Measurements from ENCODE around the gene ERMAP.

- TF ChIP-seq, protein P1, sequence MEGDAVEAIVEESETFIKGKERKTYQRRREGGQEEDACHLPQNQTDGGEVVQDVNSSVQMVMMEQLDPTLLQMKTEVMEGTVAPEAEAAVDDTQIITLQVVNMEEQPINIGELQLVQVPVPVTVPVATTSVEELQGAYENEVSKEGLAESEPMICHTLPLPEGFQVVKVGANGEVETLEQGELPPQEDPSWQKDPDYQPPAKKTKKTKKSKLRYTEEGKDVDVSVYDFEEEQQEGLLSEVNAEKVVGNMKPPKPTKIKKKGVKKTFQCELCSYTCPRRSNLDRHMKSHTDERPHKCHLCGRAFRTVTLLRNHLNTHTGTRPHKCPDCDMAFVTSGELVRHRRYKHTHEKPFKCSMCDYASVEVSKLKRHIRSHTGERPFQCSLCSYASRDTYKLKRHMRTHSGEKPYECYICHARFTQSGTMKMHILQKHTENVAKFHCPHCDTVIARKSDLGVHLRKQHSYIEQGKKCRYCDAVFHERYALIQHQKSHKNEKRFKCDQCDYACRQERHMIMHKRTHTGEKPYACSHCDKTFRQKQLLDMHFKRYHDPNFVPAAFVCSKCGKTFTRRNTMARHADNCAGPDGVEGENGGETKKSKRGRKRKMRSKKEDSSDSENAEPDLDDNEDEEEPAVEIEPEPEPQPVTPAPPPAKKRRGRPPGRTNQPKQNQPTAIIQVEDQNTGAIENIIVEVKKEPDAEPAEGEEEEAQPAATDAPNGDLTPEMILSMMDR (IDR thresholded peaks at IDR 0.05 in 8 of 11, conservative IDR thresholded peaks at IDR 0.05 in 3 of 11): no peak
- no peak for TF ChIP-seq POLR2A (IDR thresholded peaks at IDR 0.05)
- no peak for TF ChIP-seq POLR2AphosphoS5 (IDR thresholded peaks at IDR 0.05)
Measured at GRCh38 chr1:42797979-42798378, 18.9 kb upstream of the ERMAP start.
